Calu3 (cell line): ENCODE measurements around the gene SH2B2. TPM values are rescaled to one million over a fixed set of nuclear protein-coding genes. Genes with fewer than 3 reads are reported as not detected.

Source experiments
- BruUV-seq: library from RNA; stranded (reverse); fragments of 400-500 nt; replicated peaks from 2 replicates; lab custom pipeline; 2021; lab: Mats Ljungman, UMichigan
- CTCF ChIA-PET: fragments of 300-600 bp; sonication (Branson Sonifier 250); formaldehyde crosslinking; loops from one replicate; lab custom pipeline; 2022; ENCODE audit warnings: antibody characterized with exemption; lab: Charles Lee
- DNase-seq: peaks from one replicate; pipeline ENCODE4 v3.0.0; 2022
- H3K27ac Mint-ChIP-seq: one replicate; pipeline ENCODE4 v1.8.0; 2022; ENCODE audit warnings: mixed read lengths; ENCODE audit not compliant: unreplicated experiment
- H3K27me3 Mint-ChIP-seq: one replicate; pipeline ENCODE4 v1.8.0; 2022; ENCODE audit warnings: mixed read lengths; ENCODE audit not compliant: unreplicated experiment
- H3K36me3 Mint-ChIP-seq: one replicate; pipeline ENCODE4 v1.8.0; 2022; ENCODE audit warnings: mild to moderate bottlenecking, moderate library complexity, mixed read lengths; ENCODE audit not compliant: insufficient read depth, unreplicated experiment
- H3K4me1 Mint-ChIP-seq: one replicate; pipeline ENCODE4 v1.8.0; 2022; ENCODE audit warnings: mild to moderate bottlenecking, low read depth, mixed read lengths; ENCODE audit not compliant: unreplicated experiment
- H3K4me3 Mint-ChIP-seq: one replicate; pipeline ENCODE4 v1.8.0; 2022; ENCODE audit warnings: mild to moderate bottlenecking, low read depth, moderate library complexity, mixed read lengths; ENCODE audit not compliant: unreplicated experiment
- H3K9me3 Mint-ChIP-seq: one replicate; pipeline ENCODE4 v1.8.0; 2022; ENCODE audit warnings: low read depth, mixed read lengths; ENCODE audit not compliant: unreplicated experiment
- CTCF ChIP-seq: fragments of 200-600 bp; IDR thresholded peaks from one replicate; pipeline ENCODE4 v1.8.0; 2022; ENCODE audit warnings: antibody characterized with exemption; ENCODE audit not compliant: unreplicated experiment
- intact Hi-C: fragments of 100-400 bp; cut with micrococcal nuclease; formaldehyde crosslinking; loops from one replicate; pipeline ENCODE4 v1.10.0; 2022; ENCODE audit not compliant: unreplicated experiment
- total RNA-seq: library from RNA; stranded (reverse); gene quantifications from 2 replicates; pipeline ENCODE4 v1.2.3, GENCODE V29; 2022

The SH2B2 gene
- total RNA-seq, 1 experiment from 2014 or later, result 2.7 TPM

- BruUV-seq, result no TSS peak
- TF ChIP-seq CTCF, result peak; percentile 67
- intact Hi-C loops, result loop anchor here (2.0 kb wide), 1 partner anchor 111 kb away; no protein-coding TSS in a partner anchor
These were observed 6.9 kb upstream of the SH2B2 start for GRCh38 chr7:102279537-102280400.

GRCh38 chr7:102280521-102280920 is 6.1 kb upstream of the SH2B2 start:
- BruUV-seq, result no TSS peak
- intact Hi-C loops, result no loop called here
- no peak for DNase-seq

More at GRCh38 chr7:102279537-102280400, 6.9 kb upstream of the SH2B2 start:
- peaks cover 10% of the 10 kb centered on the region for H3K36me3 Mint-ChIP-seq
- CTCF ChIA-PET, result no interaction called here
- DNase-seq, result peak; percentile 56
- no peak overlapping the region for H3K27ac Mint-ChIP-seq
- H3K9me3 Mint-ChIP-seq, result no peaks in the 10 kb centered on the region
- no peak overlapping the region for H3K4me3 Mint-ChIP-seq
- H3K4me1 Mint-ChIP-seq, result no peaks in the 10 kb centered on the region
- H3K27me3 Mint-ChIP-seq, result no peaks in the 10 kb centered on the region

GRCh38 chr7:102281785-102282184 is 4.9 kb upstream of the SH2B2 start:
- CTCF ChIA-PET, result interaction anchor here (0.6 kb wide), 1 partner anchor 974 kb away, joined by 3 read pairs; no protein-coding TSS in a partner anchor
- no TSS peak for BruUV-seq
- Mint-ChIP-seq H3K4me1 (no peaks in the 10 kb centered on the region), H3K4me3 (no peak overlapping the region), H3K27ac (no peak overlapping the region), H3K36me3 (peaks cover 23% of the 10 kb centered on the region), H3K9me3 (no peaks in the 10 kb centered on the region), H3K27me3 (no peaks in the 10 kb centered on the region)
- intact Hi-C loops, result no loop called here
- no peak for DNase-seq
- TF ChIP-seq CTCF, result no peak

More at GRCh38 chr7:102280521-102280920, 6.1 kb upstream of the SH2B2 start:
- Mint-ChIP-seq H3K4me3 (no peak overlapping the region), H3K4me1 (no peaks in the 10 kb centered on the region), H3K27ac (no peak overlapping the region), H3K27me3 (no peaks in the 10 kb centered on the region), H3K36me3 (peaks cover 17% of the 10 kb centered on the region), H3K9me3 (no peaks in the 10 kb centered on the region)
- no peak for TF ChIP-seq CTCF
- CTCF ChIA-PET, result no interaction called here

GRCh38 chr7:102282465-102283362 is 4.0 kb upstream of the SH2B2 start:
- Mint-ChIP-seq H3K36me3 (peaks cover 28% of the 10 kb centered on the region), H3K9me3 (no peaks in the 10 kb centered on the region), H3K4me3 (no peak overlapping the region), H3K27me3 (no peaks in the 10 kb centered on the region), H3K27ac (no peak overlapping the region), H3K4me1 (no peaks in the 10 kb centered on the region)
- DNase-seq, result no peak
- CTCF ChIA-PET, result no interaction called here
- no TSS peak for BruUV-seq
- no peak for TF ChIP-seq CTCF
- intact Hi-C loops, result no loop called here
